GM19043 (cell line): Measurements from ENCODE around the gene CLSTN2.

Experiments used
- ATAC-seq: cut with Tn5 transposase; IDR thresholded peaks from one replicate; pipeline ENCODE4 v1.9.1; 2021; ENCODE audit warnings: low read depth; ENCODE audit not compliant: unreplicated experiment

The CLSTN2 gene

GRCh38 chr3:140599009-140599408 lies 664.0 kb downstream of the CLSTN2 start:
- ATAC-seq, result no peak

- no peak for ATAC-seq
Observed at GRCh38 chr3:140599496-140599895, 664.5 kb downstream of the CLSTN2 start.

GRCh38 chr3:140601881-140602280 lies 666.9 kb downstream of the CLSTN2 start:
- no peak for ATAC-seq

- ATAC-seq, result no peak
Observed at GRCh38 chr3:140602781-140603180, 667.8 kb downstream of the CLSTN2 start.

- no peak for ATAC-seq
Observed at GRCh38 chr3:140603766-140604165, 668.8 kb downstream of the CLSTN2 start.

- no peak for ATAC-seq
Observed at GRCh38 chr3:140610544-140610943, 675.6 kb downstream of the CLSTN2 start.

- ATAC-seq, result no peak
Observed at GRCh38 chr3:140614001-140614400, 679.0 kb downstream of the CLSTN2 start.

GRCh38 chr3:140617135-140617534 lies 682.1 kb downstream of the CLSTN2 start:
- no peak for ATAC-seq

GRCh38 chr3:140626856-140627255 lies 691.9 kb downstream of the CLSTN2 start:
- ATAC-seq, result no peak
